Neutrophil (primary cell): ENCODE results near the gene RCOR3.

Experiments used
- H3K27ac ChIP-seq: fragments of 200-600 bp; sonication (generic); 2 replicates; pipeline ENCODE4 v1.5.1; 2016; ENCODE audit warnings: mild to moderate bottlenecking, moderate library complexity
- H3K27me3 ChIP-seq: fragments of 200-600 bp; sonication (generic); 2 replicates; pipeline ENCODE4 v1.6.0; 2016; ENCODE audit warnings: mild to moderate bottlenecking
- H3K36me3 ChIP-seq: fragments of 200-600 bp; sonication (generic); 2 replicates; pipeline ENCODE4 v1.5.1; 2017
- H3K4me1 ChIP-seq, 2 experiments: fragments of 200-600 bp in 1 of 2; sonication (generic) in 1 of 2; 1 replicate in 1 of 2; 2 replicates in 1 of 2; pipeline versions ENCODE4 v1.5.1 to v1.6.1; 2013 to 2016; ENCODE audit warnings: low read depth in 1 of 2, low read length in 1 of 2, mild to moderate bottlenecking in 1 of 2, moderate library complexity in 1 of 2; ENCODE audit not compliant: control insufficient read depth in 1 of 2, insufficient read depth in 1 of 2
- H3K4me3 ChIP-seq, 2 experiments: fragments of 200-600 bp in 1 of 2; sonication (generic) in 1 of 2; 1 replicate in 1 of 2; 2 replicates in 1 of 2; pipeline ENCODE4 v1.5.1; 2013 to 2016; ENCODE audit warnings: low read depth in 1 of 2, low read length in 1 of 2, mild to moderate bottlenecking in 1 of 2, moderate library complexity in 1 of 2
- H3K9me3 ChIP-seq: fragments of 200-600 bp; sonication (generic); 2 replicates; pipeline ENCODE4 v1.5.1; 2016
- TF ChIP-seq, protein P1 (sequence below): fragments of 200-600 bp; sonication (generic); IDR thresholded peaks from 2 replicates; pipeline ENCODE4 v1.5.1; 2016; ENCODE audit warnings: antibody characterized with exemption

Gene RCOR3

DNA sequence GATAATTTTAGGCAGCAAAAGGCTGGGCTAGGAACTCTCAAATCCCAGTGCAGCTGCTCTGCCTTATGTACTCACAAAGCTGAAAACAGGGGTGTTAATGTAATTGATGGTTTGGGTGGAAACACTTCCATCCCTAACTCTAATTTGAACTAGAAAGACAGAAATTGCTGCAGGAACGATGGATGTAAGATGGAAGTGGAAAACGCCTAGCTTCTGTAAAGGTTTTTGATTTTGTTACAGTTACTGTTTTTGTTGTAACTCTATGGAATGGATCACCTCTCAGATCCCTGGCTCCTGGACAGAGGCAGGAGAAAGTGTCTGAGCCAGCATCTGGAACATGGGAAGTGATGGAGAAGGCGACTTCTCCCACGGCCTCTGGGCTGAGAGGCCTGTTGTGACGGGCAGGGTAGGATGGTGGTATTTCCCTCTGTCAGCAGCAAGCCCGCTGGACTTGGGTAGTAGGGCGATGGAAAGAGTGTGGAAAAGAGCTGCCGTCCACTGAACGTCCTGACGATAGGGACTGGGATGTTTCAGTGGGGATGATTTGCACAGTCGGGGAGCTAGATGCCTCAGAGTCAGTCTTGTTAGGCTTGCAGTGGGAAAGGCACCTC lies 69.0 kb downstream of the RCOR3 start:
- Histone ChIP-seq H3K9me3 (no peaks in the 10 kb centered on the region), H3K36me3 (no peaks in the 10 kb centered on the region), H3K27me3 (peaks cover 42% of the 10 kb centered on the region), H3K27ac (no peak overlapping the region), H3K4me3 (peak overlapping the region in 1 of 2 experiments; percentile 62), H3K4me1 (peaks cover 12 to 15% of the 10 kb centered on the region in 2 experiments)
- TF ChIP-seq, protein P1, sequence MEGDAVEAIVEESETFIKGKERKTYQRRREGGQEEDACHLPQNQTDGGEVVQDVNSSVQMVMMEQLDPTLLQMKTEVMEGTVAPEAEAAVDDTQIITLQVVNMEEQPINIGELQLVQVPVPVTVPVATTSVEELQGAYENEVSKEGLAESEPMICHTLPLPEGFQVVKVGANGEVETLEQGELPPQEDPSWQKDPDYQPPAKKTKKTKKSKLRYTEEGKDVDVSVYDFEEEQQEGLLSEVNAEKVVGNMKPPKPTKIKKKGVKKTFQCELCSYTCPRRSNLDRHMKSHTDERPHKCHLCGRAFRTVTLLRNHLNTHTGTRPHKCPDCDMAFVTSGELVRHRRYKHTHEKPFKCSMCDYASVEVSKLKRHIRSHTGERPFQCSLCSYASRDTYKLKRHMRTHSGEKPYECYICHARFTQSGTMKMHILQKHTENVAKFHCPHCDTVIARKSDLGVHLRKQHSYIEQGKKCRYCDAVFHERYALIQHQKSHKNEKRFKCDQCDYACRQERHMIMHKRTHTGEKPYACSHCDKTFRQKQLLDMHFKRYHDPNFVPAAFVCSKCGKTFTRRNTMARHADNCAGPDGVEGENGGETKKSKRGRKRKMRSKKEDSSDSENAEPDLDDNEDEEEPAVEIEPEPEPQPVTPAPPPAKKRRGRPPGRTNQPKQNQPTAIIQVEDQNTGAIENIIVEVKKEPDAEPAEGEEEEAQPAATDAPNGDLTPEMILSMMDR, result no peak

DNA sequence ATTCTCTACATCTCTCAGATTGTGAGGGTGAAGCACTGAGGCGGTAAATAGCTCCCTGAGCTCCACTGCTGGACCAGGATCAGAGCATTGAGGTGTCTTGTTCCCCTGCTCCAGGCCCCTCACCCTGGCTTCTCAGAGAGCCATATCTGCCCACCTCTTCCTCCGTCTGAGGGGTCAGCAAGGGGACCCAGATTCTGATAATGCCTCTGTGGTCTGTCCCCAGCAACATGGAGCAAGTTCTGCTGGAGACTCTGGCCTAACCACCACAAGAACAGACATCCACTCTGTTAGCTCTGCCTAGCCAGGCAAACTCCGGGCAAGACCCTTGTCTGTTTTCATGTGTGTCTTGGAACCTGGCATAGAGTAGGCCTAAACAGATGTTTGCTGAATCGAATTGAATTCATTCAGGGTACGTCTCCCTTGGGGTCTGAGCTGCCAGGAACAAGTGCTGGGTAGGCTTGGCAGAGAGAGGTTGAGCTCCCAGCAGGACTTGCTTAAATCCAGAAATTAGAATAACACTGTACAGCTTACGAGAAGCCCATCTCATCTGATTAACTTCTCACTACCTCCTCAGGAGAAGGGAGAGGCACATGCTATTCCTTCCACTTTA lies 69.8 kb downstream of the RCOR3 start:
- TF ChIP-seq, protein P1, result no peak
- Histone ChIP-seq H3K27ac (no peak overlapping the region), H3K36me3 (no peaks in the 10 kb centered on the region), H3K27me3 (peaks cover 42% of the 10 kb centered on the region), H3K4me3 (no peak overlapping the region), H3K9me3 (no peaks in the 10 kb centered on the region), H3K4me1 (peaks cover 10 to 12% of the 10 kb centered on the region in 2 experiments)

DNA sequence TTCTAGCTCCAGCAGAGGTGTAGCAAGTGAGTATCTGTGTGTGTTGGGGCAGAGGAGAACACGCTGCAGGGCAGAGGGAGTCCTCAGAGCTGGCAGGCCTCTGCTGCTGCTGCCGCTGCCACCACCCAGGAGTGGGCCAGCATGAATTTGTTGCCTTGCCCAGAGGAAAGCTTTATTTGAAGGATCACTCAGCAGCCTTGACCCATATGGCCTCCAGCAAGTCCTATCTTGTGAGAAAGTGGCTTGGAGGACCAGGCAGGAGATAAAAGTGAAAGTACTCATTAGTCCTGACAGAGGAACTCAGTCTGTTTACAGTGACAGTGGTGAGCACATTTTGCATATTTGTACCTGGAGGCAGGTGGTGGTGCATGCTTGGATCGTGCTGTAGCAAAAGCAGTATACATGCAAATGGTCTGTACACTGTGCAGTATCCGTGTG lies 70.6 kb downstream of the RCOR3 start:
- Histone ChIP-seq H3K27me3 (peaks cover 42% of the 10 kb centered on the region), H3K4me3 (no peak overlapping the region), H3K9me3 (no peaks in the 10 kb centered on the region), H3K36me3 (no peaks in the 10 kb centered on the region), H3K4me1 (peaks cover 10 to 12% of the 10 kb centered on the region in 2 experiments), H3K27ac (no peak overlapping the region)
- TF ChIP-seq, protein P1, result no peak

DNA sequence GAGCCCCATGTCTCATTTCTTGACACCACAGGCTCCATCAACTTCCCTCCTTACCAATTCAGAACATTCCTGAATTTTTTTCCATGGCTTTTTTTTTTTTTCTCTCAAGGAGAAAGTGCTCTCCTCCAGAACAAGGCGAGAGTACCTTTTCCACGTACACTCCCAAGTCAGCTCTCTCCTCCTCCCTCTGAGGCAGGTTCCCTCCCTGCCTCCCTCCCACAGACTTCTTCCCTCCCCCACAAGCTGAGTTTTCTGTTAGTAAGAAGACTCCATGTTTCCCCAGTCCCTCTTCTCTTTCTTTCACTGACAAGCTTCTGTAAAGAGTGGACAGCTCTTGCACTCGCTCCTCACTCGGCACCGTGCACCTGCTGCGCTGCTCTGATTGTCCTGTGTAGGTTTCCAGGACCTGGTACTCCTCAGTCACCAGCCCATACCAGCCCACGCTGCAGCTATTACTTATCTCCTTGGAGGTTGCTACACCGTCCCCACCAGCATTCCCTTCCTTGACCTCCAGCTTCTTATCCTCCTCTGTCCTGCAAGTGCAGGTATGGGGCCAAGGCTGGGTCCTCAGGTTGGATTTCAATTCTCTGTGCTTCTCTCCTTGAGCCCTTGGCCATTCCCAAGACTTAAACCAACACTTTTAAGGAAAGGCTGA lies 71.2 kb downstream of the RCOR3 start:
- no peaks in the 10 kb centered on the region for H3K36me3 ChIP-seq
- peaks cover 10 to 12% of the 10 kb centered on the region in 2 experiments for H3K4me1 ChIP-seq
- no peak overlapping the region for H3K4me3 ChIP-seq
- TF ChIP-seq, protein P1, result no peak
- peaks cover 38% of the 10 kb centered on the region for H3K27me3 ChIP-seq
- H3K9me3 ChIP-seq, result no peaks in the 10 kb centered on the region
- H3K27ac ChIP-seq, result no peak overlapping the region

DNA sequence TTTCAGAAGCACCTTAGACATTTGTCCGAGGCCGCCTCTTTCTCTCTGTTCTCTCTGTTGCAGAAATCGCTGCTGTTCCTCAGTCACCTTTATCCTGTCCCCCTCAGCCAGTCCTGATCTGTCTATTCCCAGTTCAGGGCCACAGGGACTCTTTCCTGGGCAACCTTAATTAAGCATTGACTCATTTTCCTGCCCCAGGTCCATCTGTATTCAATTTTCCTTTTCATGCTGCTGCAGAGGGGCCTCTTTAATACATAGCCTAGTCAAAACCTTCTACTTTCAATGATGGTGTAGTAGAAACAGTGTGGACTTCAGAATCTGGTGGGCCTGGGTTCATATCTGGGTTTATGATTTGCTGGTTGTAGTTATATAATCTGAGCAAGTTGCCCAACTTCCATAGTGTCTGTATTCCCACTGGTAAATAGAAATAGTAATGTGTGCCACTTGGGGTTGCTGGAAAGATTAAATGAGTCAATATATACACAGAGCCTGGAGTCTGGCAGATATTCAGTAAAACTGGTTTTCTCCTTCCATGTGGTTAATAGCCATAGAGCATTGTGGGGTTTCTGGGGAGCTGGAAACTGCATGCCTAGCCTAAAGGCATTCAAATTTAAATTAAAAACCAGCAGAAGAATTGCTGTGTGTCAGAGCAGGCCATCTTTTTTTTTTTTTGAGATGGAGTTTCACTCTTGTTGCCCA lies 72.0 kb downstream of the RCOR3 start:
- no peaks in the 10 kb centered on the region for H3K9me3 ChIP-seq
- H3K4me1 ChIP-seq, result peaks cover 10% of the 10 kb centered on the region in 2 experiments
- TF ChIP-seq, protein P1, result no peak
- H3K36me3 ChIP-seq, result no peaks in the 10 kb centered on the region
- no peak overlapping the region for H3K27ac ChIP-seq
- H3K27me3 ChIP-seq, result peaks cover 30% of the 10 kb centered on the region
- H3K4me3 ChIP-seq, result no peak overlapping the region
